Activated CD8-positive, alpha-beta T cell treated with anti-CD3 and anti-CD28 coated beads for 36 hours (primary cell): ENCODE measurements around the gene KCNV2. TPM values are rescaled to one million over a fixed set of nuclear protein-coding genes. Genes with fewer than 3 reads are reported as not detected.

Experiments
- ATAC-seq: fragments of 200-7000 bp; cut with Tn5 transposase; one replicate; pipeline ENCODE4 v1.10.0; 2021; ENCODE audit warnings: mild to moderate bottlenecking, moderate library complexity
- CTCF ChIA-PET: fragments of 350-600 bp; sonication (Branson Sonifier 250); formaldehyde crosslinking; loops from one replicate; lab custom pipeline; 2021; ENCODE audit warnings: antibody characterized with exemption; lab: Charles Lee
- POLR2A ChIA-PET: fragments of 350-600 bp; sonication (Branson Sonifier 250); formaldehyde crosslinking; loops from one replicate; lab custom pipeline; 2021; ENCODE audit warnings: antibody characterized with exemption; lab: Charles Lee
- DNase-seq: peaks from one replicate; pipeline ENCODE4 v3.0.0-alpha.2; 2020
- H3K27ac Mint-ChIP-seq: one replicate; pipeline ENCODE4 v1.8.0; 2021; ENCODE audit warnings: mild to moderate bottlenecking, mixed read lengths
- H3K27me3 Mint-ChIP-seq: one replicate; pipeline ENCODE4 v1.8.0; 2021; ENCODE audit warnings: mixed read lengths
- H3K36me3 Mint-ChIP-seq: one replicate; pipeline ENCODE4 v1.8.0; 2021; ENCODE audit warnings: low read depth, mixed read lengths
- H3K4me1 Mint-ChIP-seq: one replicate; pipeline ENCODE4 v1.8.0; 2021; ENCODE audit warnings: low read depth, mixed read lengths
- H3K4me3 Mint-ChIP-seq: one replicate; pipeline ENCODE4 v1.8.0; 2021; ENCODE audit warnings: mild to moderate bottlenecking, moderate library complexity, mixed read lengths
- H3K9me3 Mint-ChIP-seq: one replicate; pipeline ENCODE4 v1.8.0; 2021; ENCODE audit warnings: mixed read lengths
- intact Hi-C: fragments of 100-400 bp; cut with micrococcal nuclease; formaldehyde crosslinking; loops from one replicate; pipeline ENCODE4 v1.10.0; 2022
- total RNA-seq, 2 experiments: library from RNA; stranded (reverse); gene quantifications; one replicate each; pipeline ENCODE4 v1.2.3, GENCODE V29; 2021
- TF ChIP-seq, protein P1 (sequence below): fragments of 200-600 bp; IDR thresholded peaks from one replicate; pipeline ENCODE4 v1.8.0; 2022; ENCODE audit warnings: antibody characterized with exemption, mild to moderate bottlenecking

The KCNV2 gene
- total RNA-seq, 2 experiments from 2014 or later: not detected

DNA sequence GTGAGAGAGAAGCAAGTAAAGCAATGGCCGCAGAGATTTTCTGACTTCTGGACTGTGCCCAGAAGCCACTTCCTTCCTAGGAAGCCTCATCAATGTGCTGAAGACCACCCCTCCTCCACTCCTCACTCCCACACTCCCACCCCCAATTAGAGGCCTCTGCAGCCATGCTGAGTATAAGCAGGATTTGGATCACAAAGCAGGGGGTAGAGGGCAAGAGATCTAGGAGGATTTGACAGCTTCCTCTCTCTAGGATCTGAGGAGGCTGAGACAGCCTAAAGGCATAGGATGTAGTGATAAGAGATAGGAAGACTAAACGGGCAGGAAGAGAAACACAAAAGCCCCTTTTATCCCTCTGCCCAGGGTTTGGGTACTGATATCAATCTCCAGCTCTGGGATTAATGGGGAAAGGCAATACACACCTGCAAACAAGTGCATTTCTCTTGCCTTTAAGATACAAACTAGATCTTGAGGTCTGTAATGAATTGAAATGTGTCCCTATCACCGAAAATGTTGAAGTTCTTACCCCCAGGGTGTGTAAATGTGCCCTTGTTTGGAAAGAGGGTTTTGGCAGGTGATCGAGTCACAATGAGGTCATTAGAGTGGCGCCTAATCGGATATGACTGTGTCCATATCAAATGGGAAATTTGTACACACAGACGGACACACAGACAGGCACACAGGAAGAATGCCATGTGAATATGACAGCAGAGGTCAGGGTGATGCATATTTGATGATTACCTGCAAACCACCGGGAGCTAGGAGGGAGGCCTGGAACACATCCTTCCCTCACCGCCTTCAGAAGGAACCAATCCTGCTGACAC lies 28.5 kb downstream of the KCNV2 start:
- DNase-seq (no peak), ATAC-seq (no peak)
- H3K9me3 Mint-ChIP-seq: peaks cover 3% of the 10 kb centered on the region
- no peaks in the 10 kb centered on the region for H3K27me3 Mint-ChIP-seq
- peaks cover 49% of the 10 kb centered on the region for H3K36me3 Mint-ChIP-seq
- TF ChIP-seq, protein P1, sequence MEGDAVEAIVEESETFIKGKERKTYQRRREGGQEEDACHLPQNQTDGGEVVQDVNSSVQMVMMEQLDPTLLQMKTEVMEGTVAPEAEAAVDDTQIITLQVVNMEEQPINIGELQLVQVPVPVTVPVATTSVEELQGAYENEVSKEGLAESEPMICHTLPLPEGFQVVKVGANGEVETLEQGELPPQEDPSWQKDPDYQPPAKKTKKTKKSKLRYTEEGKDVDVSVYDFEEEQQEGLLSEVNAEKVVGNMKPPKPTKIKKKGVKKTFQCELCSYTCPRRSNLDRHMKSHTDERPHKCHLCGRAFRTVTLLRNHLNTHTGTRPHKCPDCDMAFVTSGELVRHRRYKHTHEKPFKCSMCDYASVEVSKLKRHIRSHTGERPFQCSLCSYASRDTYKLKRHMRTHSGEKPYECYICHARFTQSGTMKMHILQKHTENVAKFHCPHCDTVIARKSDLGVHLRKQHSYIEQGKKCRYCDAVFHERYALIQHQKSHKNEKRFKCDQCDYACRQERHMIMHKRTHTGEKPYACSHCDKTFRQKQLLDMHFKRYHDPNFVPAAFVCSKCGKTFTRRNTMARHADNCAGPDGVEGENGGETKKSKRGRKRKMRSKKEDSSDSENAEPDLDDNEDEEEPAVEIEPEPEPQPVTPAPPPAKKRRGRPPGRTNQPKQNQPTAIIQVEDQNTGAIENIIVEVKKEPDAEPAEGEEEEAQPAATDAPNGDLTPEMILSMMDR: no peak
- H3K4me1 Mint-ChIP-seq: no peaks in the 10 kb centered on the region
- no peak overlapping the region for H3K4me3 Mint-ChIP-seq
- CTCF ChIA-PET: interaction anchor here (0.7 kb wide), 1 partner anchor 140 kb away, joined by 3 read pairs; no protein-coding TSS in a partner anchor
- H3K27ac Mint-ChIP-seq: no peak overlapping the region
- POLR2A ChIA-PET: no interaction called here
- intact Hi-C loops: no loop called here

DNA sequence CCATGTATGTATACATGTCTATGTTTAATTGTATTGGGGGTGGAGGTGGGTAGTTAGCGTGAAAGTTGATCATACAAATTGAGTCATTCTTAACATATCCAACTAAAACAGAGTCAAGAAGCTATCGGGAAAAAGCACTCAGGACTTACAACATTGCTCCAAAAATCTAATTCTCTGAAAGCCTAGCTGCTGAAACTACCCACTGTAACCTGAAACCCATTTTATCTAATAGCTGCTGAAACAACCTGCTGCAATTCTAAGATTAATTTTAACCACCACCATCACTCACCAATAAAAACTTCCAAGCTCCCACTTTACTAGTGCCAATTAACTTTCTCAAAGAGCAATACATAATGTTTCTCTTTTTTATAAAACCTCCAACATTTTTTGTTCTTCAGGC lies 32.2 kb downstream of the KCNV2 start:
- intact Hi-C loops: no loop called here
- Mint-ChIP-seq H3K36me3 (peaks cover 67% of the 10 kb centered on the region), H3K27ac (no peak overlapping the region), H3K4me3 (no peak overlapping the region), H3K27me3 (no peaks in the 10 kb centered on the region), H3K9me3 (peaks cover 6% of the 10 kb centered on the region), H3K4me1 (no peaks in the 10 kb centered on the region)
- ChIA-PET CTCF (interaction anchor here (1.6 kb wide), 1 partner anchor 19 kb away, joined by 3 read pairs; no protein-coding TSS in a partner anchor), POLR2A (no interaction called here)
- TF ChIP-seq, protein P1: no peak
- no peak for DNase-seq
- no peak for ATAC-seq

DNA sequence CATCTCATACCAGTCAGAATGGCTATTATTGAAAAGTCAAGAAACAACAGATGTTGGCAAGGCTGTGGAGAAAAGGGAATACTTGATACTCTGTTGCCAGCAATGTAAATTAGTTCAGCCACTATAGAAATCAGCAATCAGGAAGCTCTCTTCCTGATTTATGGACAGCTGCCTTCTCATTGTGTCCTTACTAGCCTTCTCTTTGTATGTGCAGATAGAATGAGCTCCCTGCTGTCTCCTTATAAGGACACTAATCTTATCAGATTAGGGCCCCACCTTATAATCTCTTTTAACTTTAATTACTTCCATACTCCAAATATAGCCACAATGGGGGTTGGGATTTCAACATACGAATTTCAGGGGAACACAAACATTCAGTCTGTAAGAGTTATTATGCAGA lies 38.0 kb downstream of the KCNV2 start:
- Mint-ChIP-seq H3K36me3 (peaks cover 84% of the 10 kb centered on the region), H3K27me3 (no peaks in the 10 kb centered on the region), H3K9me3 (peaks cover 7% of the 10 kb centered on the region), H3K4me1 (no peaks in the 10 kb centered on the region), H3K4me3 (no peak overlapping the region), H3K27ac (no peak overlapping the region)
- ChIA-PET POLR2A (no interaction called here), CTCF (no interaction called here)
- ATAC-seq (no peak), DNase-seq (no peak)
- TF ChIP-seq, protein P1: no peak
- intact Hi-C loops: no loop called here

DNA sequence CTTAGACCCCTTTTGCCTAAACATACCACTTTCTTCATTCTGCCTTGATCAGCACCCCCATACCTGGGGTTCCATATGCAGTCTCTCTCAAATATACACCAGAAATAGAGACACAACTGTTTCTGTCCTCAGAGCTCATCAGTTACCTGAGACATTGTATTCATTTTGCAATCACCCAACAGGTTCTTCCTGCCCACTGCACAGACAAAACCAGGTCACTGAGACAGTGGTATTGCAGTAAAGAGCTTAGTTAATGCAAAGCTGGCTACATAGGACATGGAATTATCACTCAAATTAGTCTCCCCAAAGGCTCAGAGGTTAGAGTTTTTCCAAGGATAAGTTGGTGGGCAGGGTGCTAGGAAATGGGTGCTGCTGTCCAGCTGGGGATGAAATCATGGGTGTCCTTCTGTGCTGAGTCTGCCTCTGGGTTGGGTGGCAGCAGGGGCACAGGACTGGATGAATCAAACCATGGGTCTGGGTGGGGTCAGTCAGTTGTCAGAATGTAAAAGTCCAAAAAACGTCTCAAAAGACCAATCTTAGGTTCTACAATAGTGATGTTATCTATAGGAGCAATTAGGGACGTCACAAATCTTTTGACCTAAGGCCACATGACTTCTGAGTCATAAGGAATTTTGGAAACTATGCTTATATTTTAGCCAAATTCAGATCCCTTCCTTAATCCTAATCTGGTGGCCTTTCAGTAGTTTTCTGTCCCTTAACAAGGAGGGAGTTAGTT lies 41.0 kb downstream of the KCNV2 start:
- TF ChIP-seq, protein P1: no peak
- ChIA-PET POLR2A (no interaction called here), CTCF (no interaction called here)
- no peaks in the 10 kb centered on the region for H3K4me1 Mint-ChIP-seq
- H3K4me3 Mint-ChIP-seq: no peak overlapping the region
- H3K9me3 Mint-ChIP-seq: peaks cover 4% of the 10 kb centered on the region
- peaks cover 94% of the 10 kb centered on the region for H3K36me3 Mint-ChIP-seq
- DNase-seq (no peak), ATAC-seq (no peak)
- intact Hi-C loops: no loop called here
- no peak overlapping the region for H3K27ac Mint-ChIP-seq
- H3K27me3 Mint-ChIP-seq: no peaks in the 10 kb centered on the region
